OCI-LY1 (cell line): ENCODE data around the gene BLTP3A.

Experiments
- CTCF ChIP-seq: fragments of 200-600 bp; sonication (generic), shearing (Covaris generic); IDR thresholded peaks from 2 replicates; pipeline ENCODE4 v1.5.1; 2017; ENCODE audit warnings: mild to moderate bottlenecking, antibody characterized with exemption, low read length, moderate library complexity, mixed read lengths
- EZH2 ChIP-seq: fragments of 200-600 bp; sonication (generic), shearing (Covaris generic); IDR thresholded peaks from 2 replicates; pipeline ENCODE4 v1.8.0; 2017; ENCODE audit warnings: borderline replicate concordance, mixed run types, mild to moderate bottlenecking, antibody characterized with exemption, low read length, moderate library complexity, mixed read lengths

- no peak for TF ChIP-seq CTCF
- TF ChIP-seq EZH2, result no peak
These were observed 20.2 kb upstream of the BLTP3A start for GRCh38 chr6:34771727-34772126.
